Measurements from ENCODE around the gene SEMA4C.

SEMA4C gene

DNA sequence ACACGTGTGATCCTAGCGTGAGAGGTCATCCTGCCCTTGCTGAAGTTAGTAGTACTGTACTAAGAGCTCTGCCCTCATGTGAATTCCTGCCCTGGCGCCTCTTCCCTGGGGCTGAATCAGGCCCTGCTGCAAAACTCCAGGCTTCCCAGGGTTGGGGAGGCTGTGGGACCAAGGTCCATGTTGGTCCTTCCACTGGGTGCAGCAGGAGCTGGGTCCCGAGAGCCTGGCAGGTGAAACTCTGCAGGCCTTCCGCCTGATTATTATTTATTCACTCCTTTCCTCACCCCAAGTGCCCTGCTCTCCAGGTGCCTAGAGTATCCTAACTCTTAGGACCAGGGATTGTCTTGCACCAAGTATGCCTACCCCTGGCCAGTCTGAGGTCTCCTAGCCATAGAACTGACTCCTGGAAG is 59.1 kb downstream of the SEMA4C start:
- TF ChIP-seq SIN3A (IDR thresholded peaks at IDR 0.05; ENCODE audit: borderline replicate concordance, insufficient read depth, low read length) (no peak), TAF1 (IDR thresholded peaks at IDR 0.05; ENCODE audit: borderline replicate concordance, insufficient read depth, low read length) (no peak), POLR2AphosphoS5 (IDR thresholded peaks at IDR 0.05; ENCODE audit: low read depth, low read length) (no peak), FOXP2 (optimal IDR thresholded peaks at IDR 0.05; ENCODE audit: borderline replicate concordance, extremely low read depth, extremely low read length, insufficient read depth) (no peak)
- TF ChIP-seq, protein P1, sequence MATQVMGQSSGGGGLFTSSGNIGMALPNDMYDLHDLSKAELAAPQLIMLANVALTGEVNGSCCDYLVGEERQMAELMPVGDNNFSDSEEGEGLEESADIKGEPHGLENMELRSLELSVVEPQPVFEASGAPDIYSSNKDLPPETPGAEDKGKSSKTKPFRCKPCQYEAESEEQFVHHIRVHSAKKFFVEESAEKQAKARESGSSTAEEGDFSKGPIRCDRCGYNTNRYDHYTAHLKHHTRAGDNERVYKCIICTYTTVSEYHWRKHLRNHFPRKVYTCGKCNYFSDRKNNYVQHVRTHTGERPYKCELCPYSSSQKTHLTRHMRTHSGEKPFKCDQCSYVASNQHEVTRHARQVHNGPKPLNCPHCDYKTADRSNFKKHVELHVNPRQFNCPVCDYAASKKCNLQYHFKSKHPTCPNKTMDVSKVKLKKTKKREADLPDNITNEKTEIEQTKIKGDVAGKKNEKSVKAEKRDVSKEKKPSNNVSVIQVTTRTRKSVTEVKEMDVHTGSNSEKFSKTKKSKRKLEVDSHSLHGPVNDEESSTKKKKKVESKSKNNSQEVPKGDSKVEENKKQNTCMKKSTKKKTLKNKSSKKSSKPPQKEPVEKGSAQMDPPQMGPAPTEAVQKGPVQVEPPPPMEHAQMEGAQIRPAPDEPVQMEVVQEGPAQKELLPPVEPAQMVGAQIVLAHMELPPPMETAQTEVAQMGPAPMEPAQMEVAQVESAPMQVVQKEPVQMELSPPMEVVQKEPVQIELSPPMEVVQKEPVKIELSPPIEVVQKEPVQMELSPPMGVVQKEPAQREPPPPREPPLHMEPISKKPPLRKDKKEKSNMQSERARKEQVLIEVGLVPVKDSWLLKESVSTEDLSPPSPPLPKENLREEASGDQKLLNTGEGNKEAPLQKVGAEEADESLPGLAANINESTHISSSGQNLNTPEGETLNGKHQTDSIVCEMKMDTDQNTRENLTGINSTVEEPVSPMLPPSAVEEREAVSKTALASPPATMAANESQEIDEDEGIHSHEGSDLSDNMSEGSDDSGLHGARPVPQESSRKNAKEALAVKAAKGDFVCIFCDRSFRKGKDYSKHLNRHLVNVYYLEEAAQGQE (IDR thresholded peaks at IDR 0.05; ENCODE audit: insufficient read depth in 1 of 2, low read depth in 2 of 2, low read length in 2 of 2): no peak

DNA sequence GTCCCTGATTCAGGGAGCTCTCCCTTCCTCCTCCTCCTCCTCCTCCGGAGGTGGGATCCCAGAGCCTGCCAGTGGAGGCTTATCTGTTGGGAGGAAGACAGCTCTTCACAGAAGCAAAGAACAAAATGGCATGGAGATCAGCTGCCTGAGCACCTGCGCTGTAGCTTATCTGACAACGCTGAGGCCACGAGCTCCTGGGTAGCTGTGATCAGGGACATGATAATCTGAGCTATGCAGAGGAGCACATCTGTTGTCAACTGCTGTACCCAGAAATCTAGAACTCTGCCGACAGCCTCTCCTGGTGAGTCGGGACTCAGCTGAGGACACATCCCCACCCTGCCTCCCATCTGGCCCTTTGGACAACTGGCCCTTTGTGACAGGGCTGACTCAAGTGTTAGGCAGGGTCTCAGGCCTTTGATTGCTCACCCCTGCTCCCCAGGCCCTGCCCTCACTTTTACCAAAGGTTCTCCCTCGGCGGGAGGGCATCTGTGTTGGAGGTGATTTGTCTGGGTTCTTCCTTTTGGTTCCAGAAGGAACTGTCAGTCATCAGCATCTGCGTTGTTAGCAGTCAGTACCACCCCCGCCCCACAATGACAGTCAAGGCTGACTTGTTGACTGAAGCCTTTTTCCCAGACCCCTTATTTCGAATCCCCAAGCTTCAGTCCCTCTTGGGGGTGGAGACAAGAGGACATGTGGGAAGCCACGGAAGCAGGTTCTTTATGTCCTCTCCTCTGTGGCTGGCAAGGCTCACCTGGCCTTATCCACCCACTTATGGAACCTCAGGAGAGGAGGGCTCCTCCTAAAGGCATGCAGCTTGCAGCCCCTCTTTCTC is 59.7 kb downstream of the SEMA4C start:
- TF ChIP-seq, protein P1 (IDR thresholded peaks at IDR 0.05; ENCODE audit: insufficient read depth in 1 of 2, low read depth in 2 of 2, low read length in 2 of 2): no peak
- TF ChIP-seq POLR2AphosphoS5 (IDR thresholded peaks at IDR 0.05; ENCODE audit: low read depth, low read length) (no peak), SIN3A (IDR thresholded peaks at IDR 0.05; ENCODE audit: borderline replicate concordance, insufficient read depth, low read length) (no peak), TAF1 (IDR thresholded peaks at IDR 0.05; ENCODE audit: borderline replicate concordance, insufficient read depth, low read length) (no peak), FOXP2 (optimal IDR thresholded peaks at IDR 0.05; ENCODE audit: borderline replicate concordance, extremely low read depth, extremely low read length, insufficient read depth) (no peak)

All from PFSK-1 (cell line).